ENCODE data around the gene P2RX4. TPM values are rescaled to one million over a fixed set of nuclear protein-coding genes. Genes with fewer than 3 reads are reported as not detected.

Gene P2RX4
- total RNA-seq, 1 experiment from 2014 or later = 8.1 TPM

GRCh38 chr12:121176826-121177529 lies 33.0 kb upstream of the P2RX4 start:
- BruUV-seq (replicated peaks) = no TSS peak
- no peaks in the 10 kb centered on the region for H3K9me3 Mint-ChIP-seq (ENCODE audit: unreplicated experiment)

DNA sequence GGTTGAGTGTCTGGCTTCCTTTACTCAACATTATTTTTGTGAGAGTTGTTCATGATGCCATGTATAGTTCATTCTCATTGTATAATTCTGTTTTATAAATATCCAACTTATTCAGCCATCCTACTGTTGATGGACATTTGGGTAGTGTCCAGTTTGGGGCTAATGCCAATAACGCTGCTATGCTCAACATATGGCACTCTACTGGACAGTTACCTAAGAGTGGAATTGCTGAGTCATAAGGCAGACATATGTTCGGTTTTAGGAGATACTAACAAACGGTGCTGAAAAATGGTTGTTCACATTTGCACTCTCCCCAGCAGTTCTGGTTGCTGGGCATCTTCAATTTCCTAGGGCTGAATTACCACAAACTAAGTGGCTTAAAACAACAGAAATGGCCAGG lies 28.7 kb upstream of the P2RX4 start:
- CTCF ChIA-PET = interaction anchor here (0.6 kb wide), 1 partner anchor 13 kb away, joined by 3 read pairs; no protein-coding TSS in a partner anchor
- intact Hi-C loops (cut with micrococcal nuclease) = no loop called here
- peak; percentile 66 for DNase-seq (ENCODE audit: unreplicated experiment)
- Mint-ChIP-seq H3K36me3 (ENCODE audit: insufficient read depth, unreplicated experiment) (no peaks in the 10 kb centered on the region), H3K4me3 (ENCODE audit: unreplicated experiment) (no peak overlapping the region), H3K27ac (ENCODE audit: low read depth, unreplicated experiment) (no peak overlapping the region), H3K9me3 (ENCODE audit: unreplicated experiment) (no peaks in the 10 kb centered on the region), H3K4me1 (ENCODE audit: insufficient read depth, unreplicated experiment) (no peaks in the 10 kb centered on the region), H3K27me3 (ENCODE audit: insufficient read depth, unreplicated experiment) (no peaks in the 10 kb centered on the region)
- POLR2A ChIA-PET = interaction anchor here (0.6 kb wide), 1 partner anchor 95 kb away, joined by 3 read pairs; no protein-coding TSS in a partner anchor
- TF ChIP-seq, protein P1, sequence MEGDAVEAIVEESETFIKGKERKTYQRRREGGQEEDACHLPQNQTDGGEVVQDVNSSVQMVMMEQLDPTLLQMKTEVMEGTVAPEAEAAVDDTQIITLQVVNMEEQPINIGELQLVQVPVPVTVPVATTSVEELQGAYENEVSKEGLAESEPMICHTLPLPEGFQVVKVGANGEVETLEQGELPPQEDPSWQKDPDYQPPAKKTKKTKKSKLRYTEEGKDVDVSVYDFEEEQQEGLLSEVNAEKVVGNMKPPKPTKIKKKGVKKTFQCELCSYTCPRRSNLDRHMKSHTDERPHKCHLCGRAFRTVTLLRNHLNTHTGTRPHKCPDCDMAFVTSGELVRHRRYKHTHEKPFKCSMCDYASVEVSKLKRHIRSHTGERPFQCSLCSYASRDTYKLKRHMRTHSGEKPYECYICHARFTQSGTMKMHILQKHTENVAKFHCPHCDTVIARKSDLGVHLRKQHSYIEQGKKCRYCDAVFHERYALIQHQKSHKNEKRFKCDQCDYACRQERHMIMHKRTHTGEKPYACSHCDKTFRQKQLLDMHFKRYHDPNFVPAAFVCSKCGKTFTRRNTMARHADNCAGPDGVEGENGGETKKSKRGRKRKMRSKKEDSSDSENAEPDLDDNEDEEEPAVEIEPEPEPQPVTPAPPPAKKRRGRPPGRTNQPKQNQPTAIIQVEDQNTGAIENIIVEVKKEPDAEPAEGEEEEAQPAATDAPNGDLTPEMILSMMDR (IDR thresholded peaks at IDR 0.05; ENCODE audit: unreplicated experiment) = no peak
- no TSS peak for BruUV-seq (replicated peaks)

More at GRCh38 chr12:121176826-121177529, 33.0 kb upstream of the P2RX4 start:
- Mint-ChIP-seq H3K4me3 (ENCODE audit: unreplicated experiment) (no peak overlapping the region), H3K27ac (ENCODE audit: low read depth, unreplicated experiment) (no peak overlapping the region), H3K27me3 (ENCODE audit: insufficient read depth, unreplicated experiment) (no peaks in the 10 kb centered on the region), H3K4me1 (ENCODE audit: insufficient read depth, unreplicated experiment) (peaks cover 6% of the 10 kb centered on the region), H3K36me3 (ENCODE audit: insufficient read depth, unreplicated experiment) (no peaks in the 10 kb centered on the region)
- CTCF ChIA-PET = no interaction called here
- intact Hi-C loops (cut with micrococcal nuclease) = no loop called here
- TF ChIP-seq, protein P1 (IDR thresholded peaks at IDR 0.05; ENCODE audit: unreplicated experiment) = no peak
- DNase-seq (ENCODE audit: unreplicated experiment) = no peak
- POLR2A ChIA-PET = interaction anchor here (1.3 kb wide), 1 partner anchor 32 kb away, joined by 4 read pairs; no protein-coding TSS in a partner anchor

GRCh38 chr12:121182222-121182893 lies 27.6 kb upstream of the P2RX4 start:
- intact Hi-C loops (cut with micrococcal nuclease) = no loop called here
- H3K4me1 Mint-ChIP-seq (ENCODE audit: insufficient read depth, unreplicated experiment) = no peaks in the 10 kb centered on the region
- CTCF ChIA-PET = interaction anchor here (0.6 kb wide), 1 partner anchor 35 kb away, joined by 3 read pairs; no protein-coding TSS in a partner anchor
- H3K36me3 Mint-ChIP-seq (ENCODE audit: insufficient read depth, unreplicated experiment) = no peaks in the 10 kb centered on the region
- H3K27ac Mint-ChIP-seq (ENCODE audit: low read depth, unreplicated experiment) = no peak overlapping the region
- no peaks in the 10 kb centered on the region for H3K9me3 Mint-ChIP-seq (ENCODE audit: unreplicated experiment)
- BruUV-seq (replicated peaks) = no TSS peak
- POLR2A ChIA-PET = no interaction called here
- H3K27me3 Mint-ChIP-seq (ENCODE audit: insufficient read depth, unreplicated experiment) = no peaks in the 10 kb centered on the region
- TF ChIP-seq, protein P1 (IDR thresholded peaks at IDR 0.05; ENCODE audit: unreplicated experiment) = no peak
- no peak for DNase-seq (ENCODE audit: unreplicated experiment)
- H3K4me3 Mint-ChIP-seq (ENCODE audit: unreplicated experiment) = no peak overlapping the region

- no peaks in the 10 kb centered on the region for H3K36me3 Mint-ChIP-seq (ENCODE audit: insufficient read depth, unreplicated experiment)
- H3K27ac Mint-ChIP-seq (ENCODE audit: low read depth, unreplicated experiment) = peak overlapping the region; percentile 27
- intact Hi-C loops (cut with micrococcal nuclease) = loop anchor here (2.0 kb wide), 1 partner anchor 52 kb away; the partner anchor contains the start of gene P2RX7
- TF ChIP-seq, protein P1 (IDR thresholded peaks at IDR 0.05; ENCODE audit: unreplicated experiment) = no peak
- H3K4me1 Mint-ChIP-seq (ENCODE audit: insufficient read depth, unreplicated experiment) = no peaks in the 10 kb centered on the region
- no peaks in the 10 kb centered on the region for H3K9me3 Mint-ChIP-seq (ENCODE audit: unreplicated experiment)
- POLR2A ChIA-PET = interaction anchor here (0.5 to 1.3 kb wide), 6 partner anchors 9 to 893 kb away, joined by 3 to 4 read pairs (median 4); partner anchors contain the start of genes P2RX7 and RNU4-2
- DNase-seq (ENCODE audit: unreplicated experiment) = peak; percentile 91
- BruUV-seq (replicated peaks) = no TSS peak
- CTCF ChIA-PET = interaction anchor here (0.6 to 1.7 kb wide), 4 partner anchors 25 to 602 kb away, joined by 3 to 6 read pairs (median 3); no protein-coding TSS in a partner anchor
- no peak overlapping the region for H3K4me3 Mint-ChIP-seq (ENCODE audit: unreplicated experiment)
- no peaks in the 10 kb centered on the region for H3K27me3 Mint-ChIP-seq (ENCODE audit: insufficient read depth, unreplicated experiment)
Measured at GRCh38 chr12:121184425-121184824, 25.5 kb upstream of the P2RX4 start.
